Choroid plexus epithelial cell (primary cell): ENCODE data around the gene DBI.

ENCODE experiments used
- DNase-seq: peaks from one replicate; pipeline ENCODE4 v3.0.0-alpha.2; 2010; ENCODE audit warnings: low read depth
- H3K4me3 ChIP-seq: 2 replicates; pipeline ENCODE4 v1.5.1; 2011; ENCODE audit warnings: low read depth, mild to moderate bottlenecking, control low read depth, low read length, moderate library complexity
- TF ChIP-seq, protein P1 (sequence below): conservative IDR thresholded peaks from 2 replicates; pipeline ENCODE4 v1.5.1; 2011; ENCODE audit warnings: low read depth, mild to moderate bottlenecking, control low read depth, inconsistent platforms, low read length, moderate library complexity

The DBI gene

DNA sequence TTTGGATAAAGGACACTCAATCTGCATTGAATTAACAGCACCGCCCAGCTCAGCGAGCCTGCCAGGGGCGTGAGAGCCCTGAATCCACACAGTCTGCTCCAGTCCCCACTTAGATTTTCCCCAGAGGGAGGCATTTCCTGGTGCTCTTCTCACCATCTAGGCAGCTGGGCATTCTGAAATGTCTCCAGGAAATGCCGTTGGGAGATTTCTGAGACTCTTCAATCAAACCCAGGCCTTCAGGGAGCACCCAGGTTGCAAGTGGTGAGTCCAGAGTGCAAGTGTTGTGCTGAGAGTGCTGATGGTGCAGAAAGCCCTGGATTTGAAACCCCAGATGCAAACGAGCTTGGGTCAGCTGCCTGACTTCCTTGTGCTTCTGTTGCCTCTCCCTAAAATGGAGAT, 41.4 kb downstream of the DBI start:
- no peak overlapping the region for H3K4me3 ChIP-seq
- TF ChIP-seq, protein P1, sequence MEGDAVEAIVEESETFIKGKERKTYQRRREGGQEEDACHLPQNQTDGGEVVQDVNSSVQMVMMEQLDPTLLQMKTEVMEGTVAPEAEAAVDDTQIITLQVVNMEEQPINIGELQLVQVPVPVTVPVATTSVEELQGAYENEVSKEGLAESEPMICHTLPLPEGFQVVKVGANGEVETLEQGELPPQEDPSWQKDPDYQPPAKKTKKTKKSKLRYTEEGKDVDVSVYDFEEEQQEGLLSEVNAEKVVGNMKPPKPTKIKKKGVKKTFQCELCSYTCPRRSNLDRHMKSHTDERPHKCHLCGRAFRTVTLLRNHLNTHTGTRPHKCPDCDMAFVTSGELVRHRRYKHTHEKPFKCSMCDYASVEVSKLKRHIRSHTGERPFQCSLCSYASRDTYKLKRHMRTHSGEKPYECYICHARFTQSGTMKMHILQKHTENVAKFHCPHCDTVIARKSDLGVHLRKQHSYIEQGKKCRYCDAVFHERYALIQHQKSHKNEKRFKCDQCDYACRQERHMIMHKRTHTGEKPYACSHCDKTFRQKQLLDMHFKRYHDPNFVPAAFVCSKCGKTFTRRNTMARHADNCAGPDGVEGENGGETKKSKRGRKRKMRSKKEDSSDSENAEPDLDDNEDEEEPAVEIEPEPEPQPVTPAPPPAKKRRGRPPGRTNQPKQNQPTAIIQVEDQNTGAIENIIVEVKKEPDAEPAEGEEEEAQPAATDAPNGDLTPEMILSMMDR, result no peak
- DNase-seq, result no peak

DNA sequence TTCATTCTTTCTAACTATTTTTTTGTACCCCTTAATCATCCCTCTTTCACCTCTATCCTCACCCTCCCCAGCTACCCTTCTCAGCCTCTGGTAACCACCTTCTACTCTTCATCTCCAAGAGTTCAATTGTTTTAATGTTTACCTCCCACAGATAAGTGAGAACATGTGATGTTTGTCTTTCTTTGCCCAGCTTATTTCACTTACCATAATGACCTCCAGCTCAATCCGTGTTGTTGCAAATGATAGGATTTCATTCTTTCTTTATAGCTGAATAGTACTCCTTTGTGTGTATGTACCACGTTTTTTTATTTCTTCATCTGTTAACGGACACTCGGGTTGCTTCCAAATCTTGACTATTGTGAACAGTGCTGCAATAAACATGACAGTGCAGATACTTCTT, 42.7 kb downstream of the DBI start:
- no peak overlapping the region for H3K4me3 ChIP-seq
- DNase-seq, result no peak
- TF ChIP-seq, protein P1, result no peak

DNA sequence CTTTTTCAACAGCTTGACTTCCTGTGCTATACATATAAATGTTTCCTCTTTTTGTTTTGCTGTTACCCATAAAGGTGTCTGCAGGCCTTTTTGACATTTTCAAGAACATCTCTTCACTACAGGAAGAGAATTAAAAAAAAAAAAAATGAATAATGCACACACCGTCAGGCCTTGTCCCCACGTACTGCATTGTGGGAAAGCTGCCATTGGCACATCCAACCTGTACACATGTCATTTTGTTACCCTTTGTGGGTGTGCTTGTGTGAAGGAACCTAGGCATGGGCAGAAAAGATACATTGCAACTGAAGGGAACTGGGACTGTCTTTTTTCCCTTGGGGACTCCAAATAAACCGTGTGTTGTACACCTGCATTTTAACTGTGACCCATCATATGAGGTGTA, 48.1 kb downstream of the DBI start:
- H3K4me3 ChIP-seq, result no peak overlapping the region
- DNase-seq, result no peak
- TF ChIP-seq, protein P1, result no peak

DNA sequence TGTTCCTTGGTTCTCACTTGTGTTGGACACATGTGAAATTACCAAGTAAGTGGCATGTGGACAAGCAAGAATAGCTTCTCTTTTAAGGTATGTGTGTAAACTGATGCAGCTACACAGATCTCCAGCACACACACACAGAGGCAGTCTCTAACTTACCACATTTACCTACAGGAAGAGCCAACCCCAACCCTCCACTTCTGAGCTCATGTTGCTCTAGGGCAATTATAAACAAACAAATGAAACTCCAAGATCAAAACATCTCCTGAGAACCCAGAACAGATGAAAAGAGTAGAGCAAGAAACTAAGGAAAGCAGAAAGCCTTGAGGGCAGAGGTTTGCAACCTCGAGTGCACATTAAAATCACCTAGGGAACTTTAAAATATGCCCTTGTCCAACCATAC, 48.9 kb downstream of the DBI start:
- no peak for DNase-seq
- H3K4me3 ChIP-seq, result no peak overlapping the region
- TF ChIP-seq, protein P1, result no peak

DNA sequence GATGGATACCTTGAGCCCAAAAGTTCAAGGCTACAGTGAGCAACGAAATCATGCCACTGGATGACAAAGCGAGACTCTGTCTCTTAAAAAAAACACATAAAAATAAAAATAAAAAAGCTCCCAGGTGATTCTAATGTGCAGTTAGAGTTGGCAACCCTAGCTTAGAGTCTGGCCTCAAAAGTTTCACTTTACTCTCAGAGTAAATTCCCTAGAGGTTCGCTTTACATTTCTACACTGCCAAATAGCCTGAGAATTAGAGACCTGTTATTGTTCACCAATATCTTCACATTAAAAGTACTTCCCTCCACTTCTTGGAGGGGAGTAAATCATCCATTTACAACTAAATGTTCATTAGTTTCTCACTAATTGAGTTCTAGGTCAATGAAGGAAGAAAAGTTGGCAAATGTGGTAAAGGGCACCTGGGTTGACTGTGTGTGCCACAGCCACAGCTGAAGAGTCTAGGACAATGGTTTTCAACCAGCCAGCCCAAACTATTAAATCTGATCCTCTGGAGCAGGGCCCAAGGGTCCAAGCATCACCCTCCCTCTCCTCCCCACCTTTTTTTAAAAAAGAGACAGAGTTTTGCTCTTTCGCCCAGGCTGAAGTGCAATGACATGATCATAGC, 49.6 kb downstream of the DBI start:
- TF ChIP-seq, protein P1, result no peak

DNA sequence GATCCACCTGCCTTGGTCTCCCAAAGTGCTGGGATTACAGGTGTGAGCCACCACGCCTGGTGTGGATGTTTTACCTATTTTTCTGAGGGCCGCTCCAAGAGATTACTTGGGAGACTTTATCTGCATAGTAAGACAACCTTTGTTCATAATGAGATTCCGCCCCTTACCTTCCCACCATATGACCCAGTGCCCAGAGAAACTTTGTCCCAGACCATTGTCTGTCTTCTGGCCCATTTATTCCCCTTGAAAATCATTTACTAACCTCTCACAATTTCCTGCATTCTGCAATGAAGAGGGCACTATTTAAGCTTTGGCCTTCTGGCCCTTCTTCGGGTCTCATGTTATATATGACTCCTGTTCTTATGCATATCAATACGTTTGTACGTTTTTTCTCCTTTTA, 51.1 kb downstream of the DBI start:
- TF ChIP-seq, protein P1, result no peak
- DNase-seq, result no peak
- H3K4me3 ChIP-seq, result no peak overlapping the region

More for the DNA sequence above, 49.6 kb downstream of the DBI start:
- H3K4me3 ChIP-seq, result no peak overlapping the region
- DNase-seq, result no peak

DNA sequence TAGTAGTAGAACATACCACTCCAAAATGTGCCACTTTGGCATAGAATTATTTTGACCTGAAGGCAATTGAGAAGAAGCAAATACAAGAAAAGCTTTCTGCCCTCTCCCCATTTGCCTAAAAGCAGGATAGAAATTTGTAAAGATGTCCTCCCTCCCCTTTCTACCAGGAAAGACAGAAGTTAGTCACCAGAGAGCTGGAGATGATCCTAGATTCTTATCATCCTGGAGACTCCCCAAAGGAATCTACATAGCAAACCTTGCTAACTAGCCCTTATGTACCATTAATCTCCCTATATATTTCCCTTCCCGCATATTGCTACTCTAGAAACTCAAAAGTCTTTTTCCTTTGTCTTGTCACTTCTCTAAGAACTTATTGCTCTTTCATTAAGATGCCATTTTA, 52.3 kb downstream of the DBI start:
- H3K4me3 ChIP-seq, result no peak overlapping the region
- TF ChIP-seq, protein P1, result no peak
- no peak for DNase-seq
